ENCODE results near the gene RENBP. TPM values are rescaled to one million over a fixed set of nuclear protein-coding genes. Genes with fewer than 3 reads are reported as not detected.

Gene RENBP
- total and polyA plus RNA-seq, 9 of the 15 experiments (the other 6 are each of a cell fraction or from before 2014, with no cell fraction given) = 0.07 to 14.8 (median 10.6) TPM; not detected in 1

DNA sequence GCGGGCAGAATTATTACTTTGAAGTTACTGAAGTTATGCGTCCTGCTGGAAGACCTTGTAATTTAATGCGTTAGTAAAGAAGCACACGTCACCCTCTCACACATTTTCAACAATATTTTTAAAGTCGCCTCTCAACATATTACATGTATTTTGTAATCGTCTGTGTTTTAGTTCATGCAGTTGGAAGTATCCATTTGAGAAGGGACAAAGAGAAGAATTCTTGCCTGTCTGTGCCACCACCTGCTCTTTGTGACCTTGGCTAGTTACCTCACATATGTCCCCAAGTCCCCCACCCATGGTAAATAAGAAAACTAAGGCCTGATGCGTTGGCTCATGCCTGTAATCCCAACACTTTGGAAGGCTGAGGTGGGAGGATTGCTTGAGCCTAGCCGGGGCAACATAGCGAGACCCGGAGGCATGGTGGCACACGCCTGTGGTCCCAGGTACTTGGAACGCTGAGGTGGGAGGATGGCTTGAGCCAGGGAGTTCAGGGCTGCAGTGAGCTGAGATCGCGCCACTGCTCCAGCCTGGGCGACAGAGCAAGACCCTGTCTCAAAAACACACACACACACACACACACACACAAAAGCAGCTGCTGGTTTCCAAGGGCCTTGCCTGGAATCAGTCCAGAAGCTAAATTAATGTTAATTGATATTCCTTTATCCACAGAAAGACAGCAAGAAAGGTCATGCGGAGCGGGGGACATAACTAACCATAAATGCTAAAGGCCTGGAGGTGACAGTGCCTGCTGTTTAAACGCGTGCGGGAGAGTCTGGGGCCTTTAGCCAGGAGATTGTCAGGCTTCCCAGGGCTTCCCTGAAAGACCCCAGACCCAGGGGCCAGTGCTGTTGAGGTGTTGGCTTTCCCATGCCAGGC, 28.9 kb upstream of the RENBP start (continued):
- TF ChIP-seq ZNF76 (CRISPR knock-in tag; IDR thresholded peaks at IDR 0.05; ENCODE audit: borderline replicate concordance) (no peak), BCOR (IDR thresholded peaks at IDR 0.05) (0 out of 2 replicates have a peak, but pooled peaks have one; percentile 44), CREBBP (IDR thresholded peaks at IDR 0.05; ENCODE audit: low read depth, low read length) (no peak), HCFC1 (IDR thresholded peaks at IDR 0.05; ENCODE audit: low read depth, low read length) (no peak), MYNN (IDR thresholded peaks at IDR 0.05) (no peak), MYNN (CRISPR knock-in tag; IDR thresholded peaks at IDR 0.05) (no peak), RUNX1 (IDR thresholded peaks at IDR 0.05; ENCODE audit: low read depth) (no peak), TAF9B (IDR thresholded peaks at IDR 0.05; ENCODE audit: partially characterized antibody) (peak; percentile 21), CBX1 (IDR thresholded peaks at IDR 0.05; ENCODE audit: low read depth) (no peak), ZC3H4 (CRISPR knock-in tag; IDR thresholded peaks at IDR 0.05; ENCODE audit: borderline replicate concordance) (peak; percentile 47; the same call in 1 of the 2 replicates), TFAP4 (CRISPR knock-in tag; IDR thresholded peaks at IDR 0.05; ENCODE audit: borderline replicate concordance) (peak; percentile 25; the same call in 1 of the 2 replicates), NFIC (IDR thresholded peaks at IDR 0.05) (0 out of 2 replicates have a peak, but pooled peaks have one; percentile 40), ZNF23 (CRISPR knock-in tag; IDR thresholded peaks at IDR 0.05) (no peak), ZBTB7A (IDR thresholded peaks at IDR 0.05; ENCODE audit: borderline replicate concordance, control insufficient read depth, low read depth, low read length) (0 out of 2 replicates have a peak, but pooled peaks have one; percentile 24)
- TF ChIP-seq, protein P1, sequence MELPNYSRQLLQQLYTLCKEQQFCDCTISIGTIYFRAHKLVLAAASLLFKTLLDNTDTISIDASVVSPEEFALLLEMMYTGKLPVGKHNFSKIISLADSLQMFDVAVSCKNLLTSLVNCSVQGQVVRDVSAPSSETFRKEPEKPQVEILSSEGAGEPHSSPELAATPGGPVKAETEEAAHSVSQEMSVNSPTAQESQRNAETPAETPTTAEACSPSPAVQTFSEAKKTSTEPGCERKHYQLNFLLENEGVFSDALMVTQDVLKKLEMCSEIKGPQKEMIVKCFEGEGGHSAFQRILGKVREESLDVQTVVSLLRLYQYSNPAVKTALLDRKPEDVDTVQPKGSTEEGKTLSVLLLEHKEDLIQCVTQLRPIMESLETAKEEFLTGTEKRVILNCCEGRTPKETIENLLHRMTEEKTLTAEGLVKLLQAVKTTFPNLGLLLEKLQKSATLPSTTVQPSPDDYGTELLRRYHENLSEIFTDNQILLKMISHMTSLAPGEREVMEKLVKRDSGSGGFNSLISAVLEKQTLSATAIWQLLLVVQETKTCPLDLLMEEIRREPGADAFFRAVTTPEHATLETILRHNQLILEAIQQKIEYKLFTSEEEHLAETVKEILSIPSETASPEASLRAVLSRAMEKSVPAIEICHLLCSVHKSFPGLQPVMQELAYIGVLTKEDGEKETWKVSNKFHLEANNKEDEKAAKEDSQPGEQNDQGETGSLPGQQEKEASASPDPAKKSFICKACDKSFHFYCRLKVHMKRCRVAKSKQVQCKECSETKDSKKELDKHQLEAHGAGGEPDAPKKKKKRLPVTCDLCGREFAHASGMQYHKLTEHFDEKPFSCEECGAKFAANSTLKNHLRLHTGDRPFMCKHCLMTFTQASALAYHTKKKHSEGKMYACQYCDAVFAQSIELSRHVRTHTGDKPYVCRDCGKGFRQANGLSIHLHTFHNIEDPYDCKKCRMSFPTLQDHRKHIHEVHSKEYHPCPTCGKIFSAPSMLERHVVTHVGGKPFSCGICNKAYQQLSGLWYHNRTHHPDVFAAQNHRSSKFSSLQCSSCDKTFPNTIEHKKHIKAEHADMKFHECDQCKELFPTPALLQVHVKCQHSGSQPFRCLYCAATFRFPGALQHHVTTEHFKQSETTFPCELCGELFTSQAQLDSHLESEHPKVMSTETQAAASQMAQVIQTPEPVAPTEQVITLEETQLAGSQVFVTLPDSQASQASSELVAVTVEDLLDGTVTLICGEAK (IDR thresholded peaks at IDR 0.05) = 0 out of 2 replicates have a peak, but pooled peaks have one; percentile 34
- TF ChIP-seq, protein P1 (CRISPR knock-in tag; IDR thresholded peaks at IDR 0.05) = no peak
- TF ChIP-seq, protein P2, sequence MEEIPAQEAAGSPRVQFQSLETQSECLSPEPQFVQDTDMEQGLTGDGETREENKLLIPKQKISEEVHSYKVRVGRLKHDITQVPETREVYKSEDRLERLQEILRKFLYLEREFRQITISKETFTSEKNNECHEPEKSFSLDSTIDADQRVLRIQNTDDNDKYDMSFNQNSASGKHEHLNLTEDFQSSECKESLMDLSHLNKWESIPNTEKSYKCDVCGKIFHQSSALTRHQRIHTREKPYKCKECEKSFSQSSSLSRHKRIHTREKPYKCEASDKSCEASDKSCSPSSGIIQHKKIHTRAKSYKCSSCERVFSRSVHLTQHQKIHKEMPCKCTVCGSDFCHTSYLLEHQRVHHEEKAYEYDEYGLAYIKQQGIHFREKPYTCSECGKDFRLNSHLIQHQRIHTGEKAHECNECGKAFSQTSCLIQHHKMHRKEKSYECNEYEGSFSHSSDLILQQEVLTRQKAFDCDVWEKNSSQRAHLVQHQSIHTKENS (CRISPR knock-in tag; IDR thresholded peaks at IDR 0.05) = no peak
